Stimulated activated CD4-positive, alpha-beta T cell treated with anti-CD3 and anti-CD28 coated beads, TNF-alpha, amount 100 ng/mL, for 48 hours (primary cell): ENCODE results near the gene CRBN.

Experiments used
- DNase-seq, 3 donors: peaks; one replicate each; pipeline ENCODE4 v3.0.0-alpha.2; 2020; ENCODE audit warnings: low read depth in 3 of 3

Gene CRBN

DNA sequence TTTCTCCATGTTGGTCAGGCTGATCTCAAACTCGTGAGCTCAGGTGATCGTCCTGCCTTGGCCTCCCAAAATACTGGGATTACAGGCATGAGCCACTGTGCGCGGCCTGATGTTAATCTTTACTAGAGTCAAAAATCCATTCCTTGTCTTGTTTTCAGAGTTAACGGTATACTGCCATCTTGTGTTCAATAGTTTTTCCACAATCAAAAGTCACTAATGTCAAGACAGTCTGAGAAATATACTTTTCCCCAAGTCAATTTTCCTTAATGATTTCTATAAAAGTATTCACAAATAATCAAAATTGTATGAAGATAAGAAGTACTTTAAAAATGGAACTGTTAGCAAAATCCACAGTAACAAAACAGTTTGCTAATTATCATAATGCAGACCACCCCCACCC, 8.5 kb downstream of the CRBN start:
- DNase-seq = no peak

DNA sequence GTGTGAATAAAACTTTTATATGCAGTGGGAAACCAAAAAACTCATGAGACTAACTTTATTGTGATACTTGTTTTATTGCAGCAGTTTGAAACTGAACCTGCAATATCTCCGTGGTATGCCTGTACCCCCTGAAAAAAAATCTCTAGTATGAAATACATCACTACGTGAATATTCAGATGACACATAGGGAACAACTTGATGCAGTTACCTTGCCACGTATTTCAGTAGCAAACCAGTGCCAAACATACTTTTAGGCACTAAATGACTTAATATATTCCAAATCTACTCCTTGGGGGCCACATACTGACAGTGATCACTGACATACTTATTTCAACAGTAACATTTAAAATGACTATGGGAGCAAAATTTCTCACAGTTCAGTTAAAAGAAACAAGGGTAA, 13.8 kb downstream of the CRBN start:
- DNase-seq = no peak

DNA sequence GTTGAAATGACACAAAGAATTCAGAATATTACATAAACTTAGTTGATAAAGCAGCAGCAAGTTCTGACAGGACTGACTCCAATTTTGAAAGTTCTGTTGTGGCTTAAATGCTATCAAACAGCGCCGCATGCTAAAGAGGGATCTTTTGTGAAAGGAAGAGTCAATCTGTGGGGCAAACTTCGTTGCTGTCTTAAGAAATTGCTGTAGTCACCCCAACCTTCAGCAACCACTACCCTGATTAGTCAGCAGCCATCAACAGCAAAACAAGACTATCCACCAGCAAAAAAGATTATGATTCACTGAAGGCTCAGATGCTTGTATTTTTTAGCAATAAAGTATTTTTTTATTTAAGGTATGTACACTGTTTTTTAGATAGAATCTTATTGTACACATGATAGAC, 14.2 kb downstream of the CRBN start:
- DNase-seq = no peak

DNA sequence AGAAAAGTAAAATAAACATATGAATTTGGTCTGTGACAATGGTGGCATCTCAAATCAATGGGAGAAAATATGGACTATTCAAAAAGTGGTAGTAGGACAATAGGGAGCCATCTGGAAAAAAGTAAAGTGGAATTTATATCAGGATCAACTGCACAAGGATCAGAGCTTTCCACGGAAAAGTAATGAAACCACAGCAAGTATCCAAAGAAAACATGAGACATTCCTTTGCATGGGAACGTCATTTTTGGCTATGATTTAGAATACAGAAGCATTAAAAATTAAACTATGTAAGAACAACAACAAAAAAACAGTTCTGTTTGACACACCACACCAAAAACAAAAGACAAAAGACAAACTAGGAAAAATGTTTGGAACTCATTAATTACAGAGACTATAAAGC, 18.7 kb downstream of the CRBN start:
- DNase-seq = no peak

DNA sequence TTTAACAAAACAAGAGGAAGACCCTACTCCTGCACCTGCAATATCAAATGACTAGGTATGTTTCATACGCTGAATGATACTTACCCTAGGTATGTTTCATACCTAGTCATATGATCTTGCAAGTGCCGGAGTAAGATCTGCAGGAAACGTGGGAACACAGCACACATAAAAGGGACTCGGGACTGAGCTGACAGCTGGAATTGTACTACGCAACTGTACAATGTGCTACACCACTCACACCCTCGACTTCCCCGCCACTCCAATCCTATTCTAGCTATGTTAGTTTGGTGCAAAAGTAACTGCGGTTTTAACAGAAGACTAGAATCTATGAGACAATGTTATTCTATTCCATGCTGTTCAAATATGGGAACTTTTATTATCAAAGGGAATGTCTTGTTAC, 22.0 kb downstream of the CRBN start:
- no peak for DNase-seq

DNA sequence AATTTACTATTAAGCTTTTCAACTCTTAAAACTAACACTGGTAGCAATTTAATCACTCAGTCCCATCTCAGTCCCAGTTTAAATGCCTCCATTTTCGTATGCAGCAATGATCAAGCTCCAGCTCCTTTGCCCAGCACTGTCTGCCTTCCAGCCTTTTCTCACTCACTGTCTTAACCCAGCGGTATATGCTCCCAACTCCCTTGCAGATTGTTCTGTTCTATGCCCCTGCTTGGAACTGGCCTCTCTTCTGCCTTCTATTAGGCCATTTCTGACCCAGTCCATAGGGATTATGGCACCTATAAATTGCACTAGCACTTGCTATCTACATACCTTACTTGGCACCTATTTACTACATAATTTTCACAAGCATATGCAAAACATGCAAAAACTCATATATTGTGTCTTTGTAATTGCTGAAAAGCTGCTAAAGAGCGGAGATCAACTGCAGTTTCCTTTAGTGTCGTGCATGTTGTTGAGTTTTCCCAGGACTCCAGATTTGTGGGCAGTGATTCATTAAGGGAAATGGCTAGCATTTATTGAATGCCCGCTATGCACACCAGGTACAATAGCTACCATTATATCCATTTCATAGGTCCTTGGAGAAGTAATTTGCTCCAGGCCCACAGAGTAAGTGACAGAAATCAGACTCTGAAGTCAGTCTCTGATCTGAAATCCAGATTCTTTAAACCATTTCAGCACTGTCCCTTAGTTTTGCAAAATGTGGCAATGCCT, 24.4 kb downstream of the CRBN start:
- DNase-seq = no peak

DNA sequence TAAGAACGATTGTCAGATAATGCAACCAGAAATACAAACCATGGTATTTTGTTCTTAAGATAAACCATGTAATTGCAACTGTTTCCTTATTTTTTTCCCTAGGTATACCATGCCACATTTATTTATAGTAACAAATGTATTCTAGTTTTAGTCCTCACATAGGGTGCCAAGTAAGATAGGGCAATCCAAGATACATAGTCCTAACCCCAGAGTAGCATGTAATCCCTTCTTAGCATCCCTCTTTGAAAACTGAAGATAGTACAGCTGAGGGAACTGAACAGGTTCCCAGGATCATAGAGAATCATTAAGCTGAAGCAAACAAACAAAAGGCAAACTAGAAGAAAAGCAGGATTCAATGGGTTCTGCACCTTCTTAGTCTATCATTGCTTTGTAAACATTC, 28.0 kb downstream of the CRBN start:
- DNase-seq = no peak

DNA sequence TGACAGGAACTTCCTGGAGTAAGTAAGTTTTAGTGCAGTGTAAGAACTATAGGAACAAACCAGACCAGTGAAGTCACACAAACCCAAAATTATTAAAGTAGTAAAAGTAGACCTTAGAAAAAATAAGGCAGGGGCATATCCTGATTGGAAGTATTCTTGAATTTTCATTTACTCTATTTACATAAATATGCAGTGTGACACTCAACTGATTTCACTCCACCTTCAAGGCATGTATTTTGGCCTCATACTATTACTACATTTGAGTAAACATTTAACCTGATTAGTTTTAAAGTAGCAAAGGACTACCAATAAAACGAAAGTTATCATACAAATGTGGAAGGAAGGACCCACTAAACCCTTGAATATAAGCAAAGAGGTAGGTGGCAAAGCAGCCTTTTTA, 29.9 kb downstream of the CRBN start:
- DNase-seq = no peak

DNA sequence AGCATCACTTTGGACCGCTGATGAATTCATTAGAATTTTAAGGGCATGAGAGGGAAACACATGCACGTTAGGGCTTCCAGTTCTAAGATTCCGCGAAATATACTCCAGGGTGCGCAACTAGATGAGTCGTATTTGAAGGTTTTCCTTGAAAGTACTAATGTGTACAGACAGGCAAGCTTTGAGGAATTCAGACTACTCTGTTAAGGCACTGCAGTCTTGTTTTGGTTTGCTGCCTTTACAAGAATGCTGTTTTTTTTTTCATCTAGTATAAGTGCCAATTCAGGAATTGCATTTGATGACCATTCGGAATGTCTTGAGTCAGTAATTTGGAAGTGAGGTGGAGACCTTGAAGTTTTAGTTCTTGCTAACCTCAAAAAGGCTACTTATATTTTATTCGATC, 33.7 kb downstream of the CRBN start:
- no peak for DNase-seq

DNA sequence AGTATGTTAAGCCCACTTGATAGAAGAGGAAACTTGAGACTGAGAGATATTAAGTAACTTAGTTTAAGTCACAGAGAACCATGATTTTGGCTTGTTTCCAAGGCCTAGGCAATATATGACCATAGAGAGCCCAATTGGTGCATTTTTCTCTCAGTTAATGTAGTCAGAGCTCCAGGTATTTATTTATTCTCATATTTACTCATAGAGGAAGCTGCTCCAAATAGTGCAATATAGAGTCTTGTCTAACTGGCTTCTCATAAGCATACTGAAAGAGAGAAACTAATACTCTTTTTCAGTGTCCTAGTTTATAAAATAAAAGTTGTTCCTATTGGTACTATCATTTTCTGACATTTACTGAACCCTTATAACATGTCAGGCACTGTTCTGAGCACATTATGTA, 37.6 kb downstream of the CRBN start:
- no peak for DNase-seq

DNA sequence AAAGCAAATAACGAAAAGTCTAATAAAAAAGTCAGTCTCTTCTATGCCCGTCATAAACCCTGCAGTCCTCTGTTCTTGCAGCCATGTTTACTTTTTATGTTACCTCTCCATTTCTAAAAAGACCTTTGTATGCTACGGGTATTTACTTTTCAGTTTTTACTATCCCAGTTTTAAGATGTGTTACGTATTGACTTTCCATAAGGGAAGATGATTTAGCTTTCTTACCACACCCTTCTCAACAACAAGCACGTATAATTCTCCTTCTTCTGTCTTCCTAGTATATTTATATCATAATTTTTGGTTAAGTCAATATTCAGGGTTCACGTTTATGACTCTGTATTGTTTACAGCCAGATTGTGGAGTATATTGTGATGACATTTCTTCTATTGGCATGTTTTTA, 42.0 kb downstream of the CRBN start:
- DNase-seq = no peak

DNA sequence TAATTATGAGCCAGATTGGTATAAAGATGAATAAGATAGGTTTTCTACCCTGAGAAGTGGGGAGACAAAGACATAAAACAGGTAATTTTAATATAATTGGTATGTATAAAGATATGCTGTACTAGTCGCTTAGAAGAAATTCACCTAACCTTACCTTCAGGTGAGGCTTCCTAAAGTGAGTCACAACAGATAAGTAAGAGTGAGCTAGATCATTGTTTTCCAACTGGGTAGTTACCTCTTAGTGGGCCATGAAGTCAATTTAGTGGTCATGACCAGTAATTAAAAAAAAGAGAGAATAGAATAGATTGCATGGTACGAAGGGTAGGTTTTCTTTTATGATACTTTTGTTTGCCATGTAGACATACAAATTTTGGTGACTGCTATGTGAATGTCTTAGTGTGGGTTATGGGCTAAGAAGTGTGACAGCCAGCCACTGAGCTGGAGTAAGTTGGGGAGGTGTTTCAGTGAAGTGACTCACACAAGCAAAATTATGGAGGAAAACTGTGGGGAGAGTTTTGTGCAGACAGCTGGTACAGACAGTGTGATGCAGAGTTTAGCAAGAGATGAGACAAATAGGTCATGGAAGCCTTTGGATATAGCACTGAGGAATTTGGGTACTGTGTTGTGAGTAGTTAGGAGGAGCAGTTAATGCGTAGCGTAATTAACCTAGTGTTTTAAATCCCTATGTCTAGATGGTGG, 44.6 kb downstream of the CRBN start:
- no peak for DNase-seq

DNA sequence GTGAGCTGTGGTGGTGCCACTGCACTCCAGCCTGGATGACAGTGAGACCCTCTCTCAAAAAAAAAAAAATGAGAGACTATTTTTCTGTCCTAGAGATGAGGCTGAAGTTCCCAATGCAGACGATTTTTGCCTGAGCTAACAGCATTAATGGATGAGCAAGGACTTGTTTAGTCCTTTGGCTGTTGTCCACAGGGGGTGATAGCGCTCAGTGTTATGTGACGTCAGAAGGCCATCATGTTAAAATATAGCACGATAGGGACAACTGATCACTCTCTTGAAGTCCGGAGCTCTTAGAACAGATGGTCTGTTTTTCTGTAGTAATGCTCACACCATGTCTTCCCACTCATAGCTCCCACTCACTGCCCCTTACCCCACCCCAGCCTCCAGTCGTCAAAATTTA, 46.0 kb downstream of the CRBN start:
- no peak for DNase-seq

DNA sequence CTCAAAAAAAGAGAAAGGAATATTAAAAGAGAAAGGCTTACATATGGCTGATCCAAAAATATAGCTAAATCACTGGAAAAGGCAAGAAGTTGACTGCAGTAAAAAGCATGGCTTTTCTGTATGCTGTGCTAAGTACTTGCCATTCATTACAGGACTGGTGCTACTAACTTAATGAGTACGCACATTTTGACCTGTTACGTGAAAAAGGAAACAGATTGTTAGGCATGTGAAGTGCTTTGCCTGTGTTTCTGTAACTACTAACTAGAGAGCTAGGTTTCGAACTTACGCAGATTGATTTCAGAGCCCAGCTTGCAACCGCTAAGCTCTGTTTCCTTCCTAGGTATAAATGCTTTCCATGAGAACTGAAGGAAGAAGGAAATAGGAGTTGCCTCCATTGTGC, 49.9 kb downstream of the CRBN start:
- DNase-seq = no peak

DNA sequence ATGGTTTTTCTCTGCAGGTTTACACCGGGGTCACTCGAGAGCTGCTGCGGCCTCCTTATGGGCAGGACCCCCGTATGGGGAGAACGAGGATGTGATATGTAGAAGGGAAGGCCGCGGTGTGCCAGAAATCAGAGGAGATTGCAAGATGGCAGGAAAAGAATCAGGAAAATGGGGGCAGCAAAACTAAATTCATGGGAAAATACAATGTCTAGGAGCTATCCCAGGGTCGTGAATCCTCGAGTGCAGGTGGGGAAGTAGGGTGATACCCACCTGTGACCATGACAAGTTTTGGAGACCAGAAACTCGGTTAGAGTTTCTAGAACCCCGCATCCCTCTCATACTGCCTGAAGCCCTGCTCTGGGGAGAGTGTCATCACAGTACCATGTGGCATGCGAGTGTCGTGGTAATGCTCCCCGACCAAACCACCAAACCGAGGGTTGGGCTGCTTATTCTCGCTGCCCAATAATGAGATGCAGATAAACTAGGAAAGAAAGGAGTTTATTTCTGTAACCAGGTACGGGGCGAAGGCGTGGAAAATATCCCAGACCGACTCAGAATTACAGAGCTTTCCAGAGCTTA, 52.0 kb downstream of the CRBN start:
- DNase-seq = peak in 1 of 3 donors; percentile 29

DNA sequence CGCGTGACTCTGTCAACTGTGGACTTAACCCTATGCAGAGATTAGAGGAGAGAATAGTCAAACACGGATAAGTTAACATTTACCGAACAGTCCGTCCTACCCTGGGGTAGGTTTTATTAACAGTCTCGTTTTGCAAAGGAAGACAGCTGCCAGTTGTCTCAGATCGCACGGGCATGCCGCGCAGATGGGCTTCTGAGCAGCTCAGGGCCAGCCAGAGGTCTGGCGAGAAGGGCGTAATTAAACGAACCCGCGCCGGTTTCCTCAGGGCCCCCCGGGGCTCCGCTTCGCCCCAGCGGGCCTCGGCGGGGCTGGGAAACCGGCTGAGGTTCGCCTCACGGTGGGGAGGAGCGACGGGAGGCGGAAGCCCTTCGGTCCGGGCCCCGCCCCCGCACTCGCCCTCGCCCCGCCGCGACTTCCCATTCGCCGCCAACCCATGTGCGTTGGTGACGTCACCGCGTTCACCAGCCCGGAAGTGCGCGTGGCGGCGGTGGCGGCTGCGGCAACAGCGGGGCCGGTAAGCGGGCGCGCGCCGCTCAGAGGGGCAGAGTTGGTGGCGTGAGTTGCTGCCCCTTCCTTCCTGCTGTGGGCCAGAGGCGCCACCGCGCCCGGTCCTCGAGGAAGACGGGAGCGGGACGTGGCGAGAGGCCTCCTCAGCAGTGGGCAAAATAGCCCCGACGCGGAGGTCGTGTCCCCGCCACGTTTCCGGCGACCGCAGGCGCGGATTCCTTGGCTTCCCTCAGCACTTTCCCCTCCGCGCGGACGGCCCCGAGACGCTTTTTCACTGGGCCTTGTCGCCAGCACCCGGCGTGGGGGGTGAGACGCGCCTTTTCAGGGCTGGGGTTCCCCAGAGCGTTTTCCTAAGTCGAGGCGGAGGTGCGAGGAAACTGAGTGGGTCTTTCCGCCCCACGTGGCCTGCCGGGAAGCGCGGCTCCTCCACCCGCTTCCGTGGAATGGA, 52.7 kb downstream of the CRBN start, which contains the start of gene TRNT1:
TRNT1 (plus strand) TSS at position 464 of the 955 bp plus-strand sequence. CDS start 2,101 bp downstream, outside the sequence.
- DNase-seq = peak; percentile 88 to 97 (median 92)

DNA sequence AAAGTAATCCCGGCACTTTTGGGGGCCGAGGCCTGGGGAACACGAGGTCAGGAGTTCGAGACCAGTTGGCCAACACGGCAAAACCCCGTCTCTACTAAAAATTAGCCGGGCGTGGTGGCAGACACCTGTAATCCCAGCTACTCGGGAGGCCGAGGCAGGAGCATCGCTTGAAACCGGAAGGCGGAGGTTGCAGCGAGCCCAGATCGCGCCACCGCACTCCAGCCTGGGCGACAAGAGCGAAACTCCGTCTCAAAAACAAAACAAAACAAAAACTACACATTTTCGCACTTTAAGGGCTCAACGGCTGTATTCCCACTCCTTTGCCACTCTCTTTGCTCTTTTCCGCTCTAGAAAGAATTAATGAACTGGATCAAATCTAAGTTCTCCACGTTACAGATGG, 53.5 kb downstream of the CRBN start:
- DNase-seq = no peak

DNA sequence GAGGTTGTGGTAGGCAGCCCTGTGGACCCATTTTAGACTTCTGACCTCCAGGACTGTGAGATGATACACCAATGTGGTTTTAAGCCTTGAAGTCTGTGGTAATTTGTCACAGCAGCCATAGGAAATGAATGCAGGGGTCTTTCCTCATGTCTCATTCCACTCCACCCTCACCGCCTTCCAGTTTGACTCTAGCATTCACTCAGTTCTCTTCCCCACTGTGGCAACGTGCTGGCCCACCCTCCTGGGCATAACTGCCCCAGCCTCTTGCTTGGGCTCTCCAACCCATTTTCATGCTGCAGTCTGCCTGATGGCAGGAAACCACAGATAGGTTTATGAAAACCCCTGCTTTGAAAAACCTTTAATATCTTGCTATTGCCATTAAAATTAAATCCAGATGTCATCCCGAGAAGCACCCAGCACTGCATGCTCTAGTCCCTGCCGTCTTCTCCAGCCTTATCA, 60.1 kb downstream of the CRBN start:
- no peak for DNase-seq

DNA sequence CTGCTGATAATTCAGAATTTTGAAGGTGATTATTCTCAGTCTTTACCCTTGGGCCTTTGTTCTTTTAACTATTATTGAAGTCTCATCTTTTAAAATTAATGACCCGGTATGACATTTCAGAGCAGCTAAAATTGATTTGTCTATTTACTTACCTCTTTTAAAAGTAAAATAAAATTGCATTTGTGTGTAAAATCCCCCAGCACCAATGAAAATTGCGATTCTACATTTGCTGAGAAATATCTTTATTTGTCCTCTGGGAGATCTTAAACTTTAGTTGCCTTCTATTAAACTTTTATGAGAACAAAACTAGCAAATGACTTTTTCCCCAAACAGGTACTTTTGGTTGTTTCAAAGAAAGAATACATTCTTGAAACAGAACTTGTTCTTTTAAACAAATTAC, 61.8 kb downstream of the CRBN start:
- DNase-seq = no peak

DNA sequence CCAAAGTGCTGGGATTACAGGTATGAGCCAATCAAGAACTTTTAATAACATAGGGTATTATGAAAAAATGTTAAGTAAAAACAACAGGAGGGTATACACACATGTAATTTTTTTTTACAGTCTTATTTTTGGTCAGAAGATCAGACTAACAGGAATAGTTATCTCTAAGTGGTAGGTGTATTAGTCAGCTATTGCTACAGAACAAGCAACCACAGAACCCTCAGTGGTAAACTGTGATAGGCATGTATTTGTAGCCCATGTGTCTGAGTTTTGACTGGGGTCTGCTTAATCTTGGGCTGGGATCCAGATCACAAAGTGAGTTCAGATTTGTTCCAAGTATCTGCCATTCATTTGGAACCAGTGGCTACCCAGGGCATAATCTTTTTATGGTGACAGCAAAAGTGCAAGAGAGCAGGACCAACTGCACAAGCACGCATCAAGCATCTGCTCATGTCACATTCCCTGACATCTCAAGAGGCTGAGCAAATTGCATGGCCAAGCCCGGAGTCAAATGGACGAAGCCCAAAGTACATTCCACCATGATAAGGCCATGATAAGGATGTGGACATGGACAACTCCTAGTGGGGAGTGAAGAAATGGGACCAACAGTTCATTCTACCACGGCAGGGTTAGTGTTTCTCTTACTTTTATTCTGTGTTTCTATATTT, 66.3 kb downstream of the CRBN start:
- no peak for DNase-seq

DNA sequence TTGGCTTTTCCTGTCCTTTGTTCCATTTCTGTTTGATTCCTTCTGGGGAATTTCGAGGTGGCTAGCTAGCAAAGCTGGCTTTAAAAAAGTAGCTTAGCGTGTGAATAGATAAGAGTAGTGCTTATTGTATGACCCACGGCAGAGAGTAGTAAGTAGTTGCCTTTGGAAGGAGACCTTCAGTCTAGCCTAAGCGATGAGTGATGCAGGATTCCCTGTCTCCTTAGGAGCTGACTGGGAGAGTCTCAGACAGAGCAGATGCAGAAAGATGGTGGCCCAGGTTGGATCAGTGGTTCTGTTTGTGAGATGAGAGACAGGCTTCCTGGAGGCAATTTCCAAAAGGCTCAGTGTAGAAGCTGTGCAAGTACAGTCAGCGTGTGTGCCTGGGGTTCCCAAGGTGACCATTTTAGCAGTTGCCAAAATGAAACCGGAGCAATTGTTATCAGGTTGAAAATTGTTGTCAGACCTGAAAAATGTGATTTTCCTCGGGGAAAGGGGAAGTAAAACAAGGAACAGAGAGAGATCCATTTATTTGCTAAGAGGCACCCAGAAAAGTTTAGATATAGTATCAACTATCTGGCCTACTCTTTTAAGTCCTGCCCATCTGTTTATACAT, 68.6 kb downstream of the CRBN start:
- no peak for DNase-seq
